Mammary epithelial cell (primary cell): Measurements from ENCODE around the gene CAMTA1.

Experiments used
- CTCF ChIP-seq, 2 donors: IDR thresholded peaks in 1 of 2; conservative IDR thresholded peaks in 1 of 2; 2 replicates each; pipeline ENCODE4 v1.5.1; 2011 to 2012; ENCODE audit warnings: inconsistent platforms in 2 of 2, low read length in 2 of 2, mild to moderate bottlenecking in 2 of 2, control low read depth in 1 of 2, low read depth in 1 of 2; ENCODE audit not compliant: insufficient read depth in 1 of 2; ENCODE audit errors: extremely low read depth in 1 of 2
- EZH2 ChIP-seq: IDR thresholded peaks from 2 replicates; pipeline ENCODE4 v1.6.1; 2012; ENCODE audit warnings: low read length, inconsistent platforms, borderline replicate concordance

GRCh38 chr1:6979003-6979613, 193.9 kb downstream of the CAMTA1 start:
- TF ChIP-seq CTCF (conservative IDR thresholded peaks at IDR 0.05 in 1 of 2, IDR thresholded peaks at IDR 0.05 in 1 of 2; ENCODE audit: extremely low read depth in 1 of 2, insufficient read depth in 1 of 2, low read depth in 1 of 2, low read length in 2 of 2) (no peak), EZH2 (no peak)
